NCI-H446 treated with DMSO at 0.1 percent for 48 hours (cell line): ENCODE measurements around the gene REPIN1.

Source experiments
- DNase-seq: peaks from one replicate; lab custom pipeline; 2025; lab: John Stamatoyannopoulos, UW

Gene REPIN1

GRCh38 chr7:150360363-150361058 lies 8.1 kb upstream of the REPIN1 start:
- no peak for DNase-seq

GRCh38 chr7:150361402-150361801 lies 7.2 kb upstream of the REPIN1 start:
- no peak for DNase-seq

GRCh38 chr7:150361807-150362621 lies 6.6 kb upstream of the REPIN1 start:
- DNase-seq, result no peak

GRCh38 chr7:150363370-150363769 lies 5.3 kb upstream of the REPIN1 start:
- no peak for DNase-seq

GRCh38 chr7:150363872-150364271 lies 4.8 kb upstream of the REPIN1 start:
- no peak for DNase-seq

- no peak for DNase-seq
Observed at GRCh38 chr7:150365194-150365593, 3.4 kb upstream of the REPIN1 start.

GRCh38 chr7:150365673-150366398 lies 2.8 kb upstream of the REPIN1 start:
- DNase-seq, result no peak

- DNase-seq, result no peak
Observed at GRCh38 chr7:150367677-150368095, 936 bp upstream of the REPIN1 start.

GRCh38 chr7:150368884-150369747 lies 494 bp downstream of the REPIN1 start:
- no peak for DNase-seq

- no peak for DNase-seq
Observed at GRCh38 chr7:150369748-150370501, 1.3 kb downstream of the REPIN1 start.

- no peak for DNase-seq
Observed at GRCh38 chr7:150370612-150371071, 2.0 kb downstream of the REPIN1 start.

GRCh38 chr7:150371131-150371995 lies 2.7 kb downstream of the REPIN1 start:
- DNase-seq, result no peak

GRCh38 chr7:150371996-150372270 lies 3.3 kb downstream of the REPIN1 start:
- no peak for DNase-seq

- no peak for DNase-seq
Observed at GRCh38 chr7:150372271-150373048, 3.8 kb downstream of the REPIN1 start.

- no peak for DNase-seq
Observed at GRCh38 chr7:150373049-150373801, 4.6 kb downstream of the REPIN1 start.

- DNase-seq, result no peak
Observed at GRCh38 chr7:150374026-150374425, 5.4 kb downstream of the REPIN1 start.

GRCh38 chr7:150374472-150374871 lies 5.8 kb downstream of the REPIN1 start:
- no peak for DNase-seq

- no peak for DNase-seq
Observed at GRCh38 chr7:150375662-150376521, 7.3 kb downstream of the REPIN1 start.
